ENCODE results near the gene LSR. TPM values are rescaled to one million over a fixed set of nuclear protein-coding genes. Genes with fewer than 3 reads are reported as not detected.

The LSR gene
- total RNA-seq, 1 donor from 2014 or later: 8.1 TPM

DNA sequence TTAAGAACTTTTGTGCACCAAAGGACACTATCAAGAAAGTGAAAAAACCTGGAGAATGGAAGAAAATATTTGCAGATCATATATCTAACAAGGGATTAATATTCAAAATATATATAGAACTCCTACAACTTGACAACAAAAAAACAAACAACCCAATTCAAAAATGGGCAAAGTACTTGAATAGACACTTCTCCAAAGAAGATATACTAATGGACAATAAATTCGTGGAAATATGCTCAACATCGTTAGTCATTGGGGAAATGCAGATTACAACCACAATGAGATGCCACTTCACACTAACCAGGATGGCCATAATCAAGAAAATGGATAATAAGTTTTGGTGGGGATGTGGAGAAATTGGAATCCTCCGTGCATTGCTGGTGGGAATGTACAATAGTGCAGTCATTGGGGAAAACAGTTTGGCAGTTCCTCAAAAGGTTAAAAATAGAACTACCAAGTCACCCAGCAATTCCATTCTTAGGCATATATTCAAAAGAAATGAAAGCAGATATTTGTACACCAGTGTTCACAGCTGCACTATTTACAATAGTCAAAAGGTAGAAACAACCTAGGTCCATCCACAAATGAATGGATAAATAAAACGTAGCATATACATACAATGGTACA lies 2.2 kb upstream of the LSR start:
- DNase-seq (ENCODE audit: low spot score): no peak

DNA sequence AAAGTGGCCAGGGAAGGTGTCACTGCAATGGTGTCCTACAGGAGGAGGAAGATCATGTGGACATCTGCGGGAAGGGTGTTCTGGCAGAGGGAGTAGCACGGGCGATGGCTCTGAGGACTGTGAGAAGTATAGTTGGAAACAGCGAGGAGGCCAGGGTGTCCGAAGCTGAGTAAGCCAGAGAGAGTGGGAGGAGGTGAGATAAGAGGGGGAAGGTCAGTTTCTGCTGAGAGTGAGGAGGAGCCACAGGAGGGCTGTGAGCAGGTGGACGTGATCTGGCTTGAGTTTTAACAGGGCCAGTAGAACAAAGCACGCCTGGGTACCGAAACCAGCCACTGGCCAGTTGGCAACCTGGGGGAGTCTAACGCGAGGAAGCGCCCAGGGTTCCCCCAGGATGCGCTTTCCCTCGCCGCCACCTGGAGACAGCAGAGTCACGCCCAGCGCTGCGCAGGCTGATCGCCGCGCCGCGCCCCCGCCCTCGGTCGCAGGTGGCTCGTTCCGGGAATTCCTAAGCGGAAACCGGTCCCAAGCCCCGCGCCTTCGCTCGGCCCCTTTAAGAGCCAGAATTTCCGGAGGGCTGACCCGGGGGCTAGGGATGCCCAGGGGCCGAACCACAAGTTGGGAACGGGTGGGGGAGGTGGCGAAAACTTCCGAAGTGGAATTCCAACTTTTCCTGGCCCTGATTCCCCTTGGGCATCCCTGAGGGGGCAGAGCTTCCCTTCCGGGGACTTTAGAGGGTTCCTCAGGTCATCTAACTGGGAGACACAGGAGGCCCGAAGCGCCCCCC lies 1.1 kb upstream of the LSR start:
- peak; percentile 91 for DNase-seq (ENCODE audit: low spot score)

DNA sequence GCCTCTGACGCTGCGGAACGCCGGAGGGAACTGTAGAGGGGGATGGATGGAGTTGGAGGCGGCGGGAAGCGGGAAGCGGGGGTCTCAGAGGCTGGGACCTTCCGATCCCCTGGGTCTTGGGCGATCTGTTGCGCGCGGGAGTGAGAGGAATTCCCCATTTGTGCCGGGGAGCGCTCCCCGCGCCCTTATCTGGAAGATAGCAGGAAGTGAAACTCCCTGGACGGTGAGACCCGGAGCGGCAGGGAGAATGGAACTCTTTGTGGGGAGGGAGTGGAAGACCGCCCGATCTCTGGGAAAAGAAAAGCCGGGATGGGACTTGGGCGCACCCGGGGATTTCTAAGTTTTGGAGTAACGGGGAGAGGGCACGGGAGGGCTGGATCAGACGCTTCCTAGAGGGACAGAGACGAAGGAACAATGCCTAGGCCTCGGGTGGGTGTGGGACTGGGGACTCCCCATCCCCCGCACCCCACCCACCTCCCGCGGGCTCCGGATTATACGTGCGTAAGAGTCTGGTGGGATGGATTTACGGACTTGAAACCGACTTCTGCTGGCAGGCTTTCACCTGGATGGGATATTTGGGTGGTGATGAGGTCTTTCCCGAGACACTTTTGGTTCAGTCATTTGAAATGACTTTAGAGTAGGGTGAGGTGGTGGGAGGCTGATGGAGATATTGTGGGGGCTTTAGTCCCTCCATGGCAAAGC lies 495 bp downstream of the LSR start:
- peak; percentile 89 for DNase-seq (ENCODE audit: low spot score)

DNA sequence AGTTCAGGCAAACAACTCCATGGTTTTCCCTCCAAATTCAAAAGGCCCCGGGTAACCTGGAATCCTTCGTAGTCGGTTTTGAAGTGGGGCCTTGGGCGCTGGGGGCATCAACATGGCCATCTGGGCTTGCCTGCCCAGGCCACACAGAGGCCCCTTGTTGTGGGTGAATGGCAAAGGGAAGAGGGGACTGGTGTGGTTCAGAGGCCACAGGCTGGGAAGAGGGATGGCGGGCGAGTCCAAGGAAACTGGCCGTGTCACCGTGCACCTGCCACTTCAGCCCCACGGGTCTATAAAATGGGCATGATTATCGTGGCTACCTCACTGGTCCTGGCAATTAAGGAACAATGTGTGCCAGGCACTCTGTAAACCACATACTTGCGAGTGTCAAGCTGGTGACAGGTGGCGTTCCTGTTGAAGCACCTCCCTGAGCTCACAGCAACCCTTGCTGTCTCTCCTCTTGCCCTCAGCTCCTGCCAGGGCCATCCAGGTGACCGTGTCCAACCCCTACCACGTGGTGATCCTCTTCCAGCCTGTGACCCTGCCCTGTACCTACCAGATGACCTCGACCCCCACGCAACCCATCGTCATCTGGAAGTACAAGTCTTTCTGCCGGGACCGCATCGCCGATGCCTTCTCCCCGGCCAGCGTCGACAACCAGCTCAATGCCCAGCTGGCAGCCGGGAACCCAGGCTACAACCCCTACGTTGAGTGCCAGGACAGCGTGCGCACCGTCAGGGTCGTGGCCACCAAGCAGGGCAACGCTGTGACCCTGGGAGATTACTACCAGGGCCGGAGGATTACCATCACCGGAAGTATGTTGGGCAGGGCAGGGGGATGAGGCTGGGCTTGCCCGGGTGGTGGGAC lies 1.3 kb downstream of the LSR start:
- DNase-seq (ENCODE audit: low spot score): peak; percentile 71

DNA sequence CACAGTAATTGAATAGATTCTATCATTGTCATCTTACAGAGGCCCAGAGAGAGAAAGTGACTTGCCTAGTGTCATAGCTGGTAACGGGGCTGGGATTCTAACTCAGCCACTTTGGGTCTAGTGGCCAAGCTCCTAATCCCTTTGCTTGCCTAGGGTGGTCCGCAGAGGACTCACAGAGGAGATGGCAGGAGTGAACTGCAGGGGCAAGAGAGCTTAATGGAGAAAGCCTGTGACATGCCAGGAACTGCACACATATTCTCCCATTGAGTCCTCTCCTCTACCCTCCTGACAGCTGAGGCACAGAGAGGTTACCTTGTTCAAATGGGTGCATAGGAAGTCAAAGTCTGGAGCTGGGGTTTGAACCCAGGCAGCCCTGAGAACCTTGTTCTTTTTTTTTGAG lies 2.7 kb downstream of the LSR start:
- DNase-seq (ENCODE audit: low spot score): no peak

DNA sequence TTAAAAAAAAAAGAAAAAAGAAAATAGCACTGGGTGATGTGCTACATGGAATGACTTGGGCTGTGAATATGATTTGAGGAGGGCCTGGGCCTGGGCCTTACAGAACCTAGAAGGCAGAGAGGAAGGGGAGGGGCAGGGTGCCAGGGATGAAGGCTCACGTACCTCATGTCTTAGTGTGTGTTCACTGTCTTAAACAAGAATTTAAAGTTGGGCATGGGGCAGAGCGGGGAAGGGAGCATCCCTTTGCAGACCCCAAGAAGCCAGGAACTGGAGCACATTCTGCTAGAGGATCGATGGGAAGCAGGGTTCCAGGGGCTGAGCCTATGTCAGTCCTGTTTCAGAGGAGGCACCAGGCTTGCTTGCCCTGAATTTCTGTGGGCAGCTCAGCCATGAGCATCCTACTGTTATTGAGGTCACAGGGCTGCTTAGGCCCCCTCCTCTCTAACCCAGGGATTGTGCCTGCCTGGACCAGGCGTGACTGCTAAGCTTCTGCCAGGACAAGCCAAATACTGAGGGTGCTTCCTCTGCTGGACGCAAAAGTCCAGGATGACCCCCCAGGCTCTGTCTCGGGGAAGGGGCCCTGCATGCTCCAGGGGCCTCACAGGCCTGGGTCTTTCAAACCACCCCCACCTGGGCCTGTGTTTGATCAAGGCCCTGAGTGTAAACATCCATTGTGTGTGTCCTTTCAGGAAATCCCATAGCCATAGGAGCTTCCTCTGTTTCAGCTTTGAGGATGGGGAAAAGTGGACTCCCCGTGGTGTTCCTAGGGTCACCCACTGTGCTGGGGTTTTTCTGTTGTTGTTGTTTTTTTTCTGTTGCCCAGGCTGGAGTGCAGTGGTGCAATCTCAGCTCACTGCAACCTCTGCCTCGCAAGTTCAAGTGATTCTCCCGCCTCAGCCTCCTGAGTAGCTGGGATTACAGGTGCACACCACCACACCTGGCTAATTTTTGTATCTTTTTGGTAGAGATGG lies 4.8 kb downstream of the LSR start:
- peak; percentile 82 for DNase-seq (ENCODE audit: low spot score)

DNA sequence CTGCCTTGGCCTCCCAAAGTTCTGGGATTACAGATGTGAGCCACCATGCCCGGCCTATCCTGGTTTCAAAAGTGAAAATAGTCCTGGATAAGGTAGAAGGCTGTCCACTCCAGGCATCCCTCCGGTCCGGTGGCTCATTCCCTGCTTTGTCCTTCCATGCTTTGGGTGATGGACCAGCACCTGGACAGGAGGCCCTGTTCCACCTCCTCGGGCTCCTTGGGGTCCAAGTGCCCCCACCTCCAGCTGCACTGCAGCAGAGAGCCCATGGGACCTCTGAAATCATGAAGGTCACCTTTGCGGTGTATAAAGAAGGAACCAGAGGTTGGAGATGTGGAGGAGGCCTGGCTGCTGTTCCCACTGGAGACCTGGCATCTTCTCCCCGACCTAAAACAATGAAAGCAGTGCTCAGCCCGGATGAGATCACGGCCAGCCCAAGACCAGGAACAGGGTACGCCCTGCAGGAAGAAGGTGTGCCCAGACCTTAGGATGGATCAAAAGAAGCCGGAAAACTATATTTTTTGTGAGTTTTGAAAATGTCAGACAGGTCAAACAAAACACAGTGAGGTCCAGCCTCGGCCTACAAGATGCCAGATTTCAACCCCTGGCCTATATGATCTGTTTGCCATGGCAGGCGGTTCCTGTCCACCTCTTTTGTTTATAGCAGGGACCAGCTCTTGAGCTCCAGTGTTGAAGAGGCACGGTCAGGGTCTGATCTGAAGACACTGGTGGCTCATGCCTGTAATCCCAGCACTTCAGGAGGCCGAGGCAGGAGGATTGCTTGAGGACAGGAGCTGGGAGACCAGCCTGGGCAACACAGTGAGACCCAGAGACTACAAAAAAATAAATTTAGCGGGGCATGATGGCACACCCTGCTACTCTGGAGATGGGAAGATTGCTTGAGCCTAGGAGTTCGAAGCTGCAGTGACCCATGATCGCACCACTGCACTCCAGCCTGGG lies 5.8 kb downstream of the LSR start:
- peak; percentile 68 for DNase-seq (ENCODE audit: low spot score)

DNA sequence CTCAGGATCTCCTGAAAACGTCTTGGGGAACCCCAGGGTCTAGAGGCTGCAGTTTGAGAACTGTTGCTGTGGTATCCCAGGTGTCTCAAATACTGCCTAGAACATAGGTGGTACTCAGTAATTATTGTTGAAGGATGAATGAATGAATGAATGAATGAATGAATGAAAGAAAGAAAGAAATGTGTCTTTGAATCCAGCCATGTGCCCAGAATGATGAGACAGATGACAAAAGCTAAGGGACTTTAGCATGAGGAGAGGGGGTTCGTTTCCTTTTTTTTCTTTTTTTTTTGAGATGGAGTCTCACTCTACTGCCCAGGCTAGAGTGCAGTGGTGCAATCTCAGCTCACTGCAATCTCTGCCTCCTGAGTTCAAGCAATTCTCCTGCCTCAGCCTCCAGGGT lies 7.8 kb downstream of the LSR start:
- no peak for DNase-seq (ENCODE audit: low spot score)

DNA sequence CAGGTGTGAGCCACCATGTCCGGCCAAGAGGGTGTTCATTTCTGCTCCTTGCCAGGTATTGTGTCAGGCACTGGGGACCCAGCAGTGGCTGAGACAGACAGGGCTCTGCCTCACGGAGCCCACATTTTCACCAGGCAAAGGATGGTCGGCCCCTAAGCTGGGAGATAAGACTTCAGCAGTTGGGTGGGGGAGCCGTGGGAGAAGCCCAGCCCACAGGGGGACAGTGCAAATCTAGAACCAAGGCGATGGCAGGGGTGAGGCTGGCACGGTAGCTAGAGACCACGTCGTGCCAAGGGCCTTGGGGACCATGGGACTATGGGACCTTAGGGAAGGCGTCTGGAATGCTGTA lies 8.3 kb downstream of the LSR start:
- peak; percentile 60 for DNase-seq (ENCODE audit: low spot score)

DNA sequence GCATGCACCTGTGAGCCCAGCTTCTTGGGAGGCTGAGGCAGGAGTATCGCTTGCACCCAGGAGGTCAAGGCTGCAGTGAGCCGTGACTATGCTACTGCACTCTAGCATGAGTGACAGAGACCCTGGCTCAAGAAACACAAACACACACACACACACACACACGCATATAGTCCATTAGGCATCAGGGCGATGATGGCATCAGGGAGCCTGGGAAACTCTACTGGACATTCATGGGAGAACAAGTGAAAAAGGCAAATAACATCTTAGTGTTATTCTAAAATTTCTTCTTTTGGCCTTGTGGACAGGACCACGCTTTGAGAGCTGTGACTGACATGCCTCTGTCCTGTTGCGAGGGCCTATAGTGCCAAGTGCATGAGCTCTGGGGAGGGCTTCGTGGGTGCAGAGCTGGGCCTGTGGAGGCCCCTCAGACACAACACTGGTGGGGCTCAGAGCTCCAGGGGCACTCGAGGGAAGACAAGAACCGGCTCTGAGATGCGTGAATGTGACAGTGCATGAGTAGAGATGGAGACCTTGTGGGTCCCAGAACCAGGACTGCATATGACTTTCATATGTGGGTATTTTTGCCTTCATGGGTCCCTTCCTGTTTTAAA lies 12.0 kb downstream of the LSR start:
- DNase-seq (ENCODE audit: low spot score): peak; percentile 77

DNA sequence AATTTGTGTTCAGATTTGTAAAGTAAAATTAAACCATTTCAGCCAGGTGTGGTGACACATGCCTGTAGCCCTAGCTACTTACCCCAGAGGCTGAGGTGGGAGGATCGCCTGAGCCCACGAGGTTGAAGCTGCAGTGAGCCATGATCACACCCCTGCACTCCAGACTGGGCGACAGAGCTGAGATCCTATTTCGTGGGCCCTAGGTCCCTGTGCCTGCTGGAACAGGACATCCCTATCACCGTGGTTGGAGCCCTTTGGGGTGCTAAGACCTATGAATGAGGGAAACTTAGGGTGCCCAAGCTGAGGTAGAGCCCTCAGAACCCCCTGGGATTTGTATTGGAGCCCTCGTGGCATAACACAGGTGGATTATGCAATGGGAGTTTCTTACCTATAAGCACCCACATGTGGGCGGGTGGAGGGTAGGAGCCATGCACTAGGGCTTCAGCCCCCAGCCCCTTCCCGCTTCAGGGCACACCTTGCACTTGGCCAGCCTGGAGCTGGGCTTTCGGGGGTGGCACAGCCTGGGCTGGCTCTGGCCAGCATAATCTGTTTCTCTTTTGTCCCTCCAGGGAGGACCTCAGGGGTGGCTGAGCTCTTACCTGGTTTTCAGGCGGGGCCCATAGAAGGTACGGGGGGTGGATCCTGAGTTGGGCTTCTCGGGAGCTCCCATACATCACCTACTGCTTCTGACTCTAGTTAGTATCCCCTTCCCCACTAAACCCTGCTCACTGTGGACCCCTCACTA lies 12.7 kb downstream of the LSR start:
- peak; percentile 75 for DNase-seq (ENCODE audit: low spot score)

DNA sequence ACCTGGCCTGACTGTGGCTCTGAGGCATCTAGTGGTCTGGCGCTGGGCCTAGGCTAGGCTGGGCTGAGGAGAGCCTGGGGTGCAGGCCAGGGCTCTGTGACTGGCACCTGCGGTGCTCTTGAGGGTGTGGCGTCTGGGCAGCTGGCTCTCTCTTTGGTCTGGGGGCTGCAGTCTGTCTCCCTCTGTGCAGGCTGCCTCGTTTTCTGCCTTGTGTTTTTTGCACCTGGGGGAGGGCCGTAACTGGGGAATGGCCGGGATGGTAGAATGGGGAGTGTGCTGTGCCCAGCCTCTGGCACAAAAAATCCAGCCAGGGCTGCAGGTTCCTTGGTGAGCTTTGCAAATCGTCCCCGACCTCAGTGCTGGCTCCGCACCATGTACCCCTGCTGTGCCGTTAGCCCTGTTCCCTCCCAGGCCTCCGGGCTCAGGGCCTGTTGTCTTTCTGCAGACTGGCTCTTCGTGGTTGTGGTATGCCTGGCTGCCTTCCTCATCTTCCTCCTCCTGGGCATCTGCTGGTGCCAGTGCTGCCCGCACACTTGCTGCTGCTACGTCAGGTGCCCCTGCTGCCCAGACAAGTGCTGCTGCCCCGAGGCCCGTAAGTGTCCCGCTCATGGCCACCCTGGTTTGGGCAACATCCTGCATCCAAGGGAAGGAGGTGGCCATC lies 13.4 kb downstream of the LSR start:
- peak; percentile 74 for DNase-seq (ENCODE audit: low spot score)

DNA sequence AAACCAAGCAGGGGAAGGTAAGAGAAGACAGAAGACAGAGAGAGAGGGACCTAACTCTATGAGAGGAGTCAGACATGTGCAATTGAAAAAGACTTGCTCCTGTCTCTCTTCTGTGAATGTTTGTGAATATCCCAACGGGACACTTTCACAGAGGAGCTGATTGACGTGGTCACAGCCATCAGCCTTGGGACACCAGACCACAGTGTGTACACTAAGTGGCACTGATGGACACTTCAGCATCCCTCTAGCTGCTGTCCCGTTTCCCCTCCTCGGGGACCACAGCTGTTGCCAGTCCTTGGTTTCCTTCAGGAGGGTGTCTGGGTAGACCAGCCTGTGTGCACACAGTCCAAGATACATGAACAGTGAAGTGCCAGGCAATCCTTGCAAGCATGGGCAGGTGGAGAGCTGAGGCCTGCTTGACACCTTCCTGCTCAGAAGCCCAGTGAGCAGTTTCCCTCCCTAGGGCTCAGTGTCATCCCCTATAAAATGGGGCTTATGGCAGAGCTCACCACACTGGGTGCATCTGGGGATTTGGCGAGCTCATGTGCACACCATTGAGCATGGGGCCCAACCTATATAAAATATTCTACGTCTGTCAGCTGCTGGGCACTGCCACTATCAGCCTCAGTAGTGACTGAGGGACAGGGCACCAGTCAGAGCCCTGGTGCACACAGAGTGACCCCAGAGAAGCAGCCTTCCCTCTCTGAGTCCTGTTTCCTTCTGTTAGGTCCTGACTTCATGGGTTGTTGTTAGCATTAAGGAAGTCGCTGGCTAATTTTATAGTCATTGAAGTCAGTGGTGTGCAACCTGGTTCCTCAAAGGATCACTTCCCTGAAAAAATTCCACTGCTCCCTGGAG lies 15.7 kb downstream of the LSR start:
- DNase-seq (ENCODE audit: low spot score): peak; percentile 69

DNA sequence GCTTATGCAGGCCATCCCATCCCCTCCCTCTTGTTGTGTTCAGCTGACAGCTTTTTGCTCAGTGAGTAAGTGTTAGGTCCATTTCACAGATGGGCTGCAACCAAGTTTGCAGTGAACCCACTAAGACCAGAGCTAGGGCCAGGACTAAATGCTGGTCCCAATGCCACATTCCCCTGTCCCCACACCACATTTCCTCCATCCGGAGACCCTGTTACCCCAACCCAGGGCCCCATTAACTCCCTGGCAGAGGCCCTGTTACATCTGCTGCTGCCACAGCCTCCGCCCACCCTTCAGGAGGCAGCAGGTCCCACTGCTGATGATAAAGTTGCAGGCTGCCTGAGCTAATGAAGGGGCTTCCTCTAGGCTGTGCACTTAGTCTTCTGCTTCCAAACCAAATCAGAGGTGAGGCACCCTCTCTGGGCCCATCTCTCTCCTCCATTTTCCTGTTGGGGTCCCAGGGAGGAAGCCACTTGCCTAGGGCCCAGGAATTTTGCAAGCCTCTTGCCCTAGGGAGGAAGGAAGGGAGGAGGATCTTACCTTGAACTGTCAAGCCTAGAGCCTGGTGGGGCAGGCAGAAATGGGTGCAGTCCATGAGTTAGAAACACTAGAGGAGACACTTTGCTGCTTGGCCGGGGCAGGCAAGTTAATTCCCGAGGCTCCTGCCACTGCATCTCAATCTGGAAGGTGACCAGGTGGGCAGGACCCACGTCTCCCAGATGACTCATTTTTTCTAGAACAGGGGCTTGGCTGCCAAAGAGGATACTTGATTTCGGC lies 16.5 kb downstream of the LSR start:
- DNase-seq (ENCODE audit: low spot score): peak; percentile 79

DNA sequence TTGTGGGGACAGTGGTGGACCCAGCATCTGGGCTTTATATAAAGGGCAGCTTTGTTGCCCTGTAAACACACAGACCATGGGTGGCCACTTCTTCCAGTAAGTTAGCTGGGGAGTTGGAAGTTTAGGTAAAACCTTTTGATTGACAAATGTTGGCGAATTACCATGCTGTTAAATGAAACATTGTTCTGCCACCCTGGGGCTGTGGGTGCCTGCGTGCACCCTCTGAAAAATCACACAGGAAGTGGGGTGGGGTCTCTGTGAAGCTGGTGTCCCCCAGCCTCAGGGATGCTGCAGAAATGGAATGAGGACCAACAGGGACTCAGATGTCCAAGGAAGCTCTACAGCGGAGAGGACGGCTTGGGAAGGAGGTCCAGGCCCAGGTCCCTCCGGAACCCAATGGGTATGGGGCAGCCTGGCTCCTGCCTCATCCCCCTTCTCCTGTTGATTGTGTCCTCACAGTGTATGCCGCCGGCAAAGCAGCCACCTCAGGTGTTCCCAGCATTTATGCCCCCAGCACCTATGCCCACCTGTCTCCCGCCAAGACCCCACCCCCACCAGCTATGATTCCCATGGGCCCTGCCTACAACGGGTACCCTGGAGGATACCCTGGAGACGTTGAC lies 17.2 kb downstream of the LSR start:
- DNase-seq (ENCODE audit: low spot score): peak; percentile 57
